ENCODE measurements around the gene MEI1. TPM values are rescaled to one million over a fixed set of nuclear protein-coding genes. Genes with fewer than 3 reads are reported as not detected.
"Not testable (repeated sequence)": the region's sequence is repeated elsewhere in the genome, so short reads cannot be mapped to it uniquely, and the experiment has no call there.

Gene MEI1, protein sequence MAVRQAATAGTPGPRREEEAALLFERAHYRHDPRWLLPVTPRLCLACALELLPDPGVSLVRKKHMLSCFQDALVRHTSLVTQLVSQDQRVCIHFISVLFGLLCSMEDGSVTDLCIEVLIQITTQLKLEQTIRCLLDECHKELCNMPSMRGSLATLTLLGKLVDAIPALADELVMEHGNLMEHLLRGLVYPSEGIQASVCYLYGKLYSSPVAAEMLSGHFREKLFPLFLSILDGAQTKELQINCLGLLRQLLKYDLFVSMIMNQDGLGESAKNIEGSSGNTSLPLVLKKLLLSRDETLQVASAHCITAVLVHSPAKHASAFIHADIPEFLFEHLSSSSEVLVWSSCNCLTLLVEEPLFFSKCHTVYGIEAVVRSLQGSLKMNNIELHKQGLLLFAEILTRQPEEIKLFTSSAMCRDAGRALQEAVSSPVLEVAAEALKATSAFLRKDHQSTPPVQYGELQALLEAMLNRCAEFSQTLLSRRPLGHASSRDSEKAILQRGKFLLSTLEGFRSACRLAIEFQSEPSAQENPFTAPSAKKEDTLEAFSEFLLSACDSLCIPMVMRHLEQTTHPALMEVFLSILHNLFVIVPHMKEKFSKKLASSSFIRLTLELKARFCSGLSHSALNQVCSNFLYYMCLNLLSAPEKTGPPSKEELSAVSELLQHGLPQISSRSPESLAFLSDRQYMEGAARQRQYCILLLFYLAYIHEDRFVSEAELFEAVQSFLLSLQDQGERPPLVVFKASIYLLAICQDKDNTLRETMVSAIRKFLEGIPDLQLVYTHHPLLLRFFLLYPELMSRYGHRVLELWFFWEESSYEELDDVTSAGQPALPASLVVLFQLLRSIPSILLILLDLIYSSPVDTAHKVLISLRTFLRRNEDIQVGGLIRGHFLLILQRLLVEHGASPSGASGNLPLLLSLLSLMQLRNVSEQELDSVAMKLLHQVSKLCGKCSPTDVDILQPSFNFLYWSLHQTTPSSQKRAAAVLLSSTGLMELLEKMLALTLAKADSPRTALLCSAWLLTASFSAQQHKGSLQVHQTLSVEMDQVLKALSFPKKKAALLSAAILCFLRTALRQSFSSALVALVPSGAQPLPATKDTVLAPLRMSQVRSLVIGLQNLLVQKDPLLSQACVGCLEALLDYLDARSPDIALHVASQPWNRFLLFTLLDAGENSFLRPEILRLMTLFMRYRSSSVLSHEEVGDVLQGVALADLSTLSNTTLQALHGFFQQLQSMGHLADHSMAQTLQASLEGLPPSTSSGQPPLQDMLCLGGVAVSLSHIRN
- not detected in 2 replicates for total RNA-seq (2014; rRNA removed)
- 0.07 TPM for polyA plus RNA-seq (2012)

DNA sequence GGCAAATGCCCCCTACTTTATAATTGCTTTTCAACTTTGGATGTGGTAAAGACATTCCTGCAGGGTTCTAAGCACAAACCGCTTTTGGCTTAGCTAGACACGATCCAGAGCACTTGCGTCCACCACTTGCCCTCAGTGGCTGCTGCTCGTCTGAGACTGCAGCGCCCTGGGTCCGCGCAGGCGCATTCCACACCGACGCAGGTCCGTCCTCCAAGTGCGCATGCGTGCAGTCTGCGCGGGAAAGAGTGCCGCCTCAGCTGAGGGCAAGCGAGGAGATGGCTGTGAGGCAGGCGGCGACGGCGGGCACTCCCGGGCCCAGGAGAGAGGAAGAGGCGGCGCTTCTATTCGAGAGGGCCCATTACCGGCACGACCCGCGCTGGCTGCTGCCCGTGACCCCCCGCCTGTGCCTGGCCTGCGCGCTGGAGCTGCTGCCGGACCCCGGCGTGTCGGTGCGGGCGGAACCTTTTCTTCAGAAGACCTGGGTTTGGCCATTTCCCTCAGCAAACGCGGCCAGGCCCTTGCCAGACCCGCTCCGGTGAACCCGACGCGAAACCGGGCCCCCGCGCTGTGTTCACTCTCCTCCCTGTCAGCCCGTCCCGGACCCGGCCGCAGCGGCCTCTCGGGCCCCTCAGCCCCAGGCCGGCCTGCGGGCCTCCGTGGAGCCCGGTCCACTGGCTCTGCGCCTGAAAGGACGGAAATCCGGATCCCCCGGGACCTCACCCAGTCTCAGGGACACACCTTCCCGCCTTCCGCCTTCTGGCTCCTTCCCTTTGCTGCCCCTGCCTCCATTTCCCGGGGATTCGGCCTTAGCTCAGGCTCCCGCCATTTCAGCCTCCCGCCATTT is at the start of gene MEI1:
Gene MEI1, plus strand, starts transcription at position 240 of the 844 bp plus-strand sequence. Its CDS starts 36 bp downstream, at position 276.
- DNase-seq (ENCODE audit: low read depth): peak; percentile 43

DNA sequence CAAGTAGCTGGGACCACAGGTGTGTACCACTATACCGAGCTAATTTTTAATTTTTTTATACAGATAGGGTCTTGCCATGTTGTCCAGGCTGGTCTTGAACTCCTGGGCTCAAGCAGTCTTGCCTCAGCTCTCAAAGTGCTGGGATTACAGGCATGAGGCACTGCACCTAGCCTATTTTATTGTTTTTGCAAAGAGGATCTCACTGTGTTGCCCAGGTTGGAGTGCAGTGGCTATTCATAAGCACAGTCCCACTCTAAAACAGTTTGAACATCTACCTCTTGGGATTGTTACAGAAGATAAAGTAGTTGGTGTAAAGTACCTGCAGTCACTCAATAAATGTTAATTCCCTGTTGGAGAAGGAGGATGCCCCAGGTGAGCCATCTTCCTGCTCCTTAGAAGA is 49.1 kb upstream of the MEI1 start:
- no peak for DNase-seq (ENCODE audit: low read depth)

DNA sequence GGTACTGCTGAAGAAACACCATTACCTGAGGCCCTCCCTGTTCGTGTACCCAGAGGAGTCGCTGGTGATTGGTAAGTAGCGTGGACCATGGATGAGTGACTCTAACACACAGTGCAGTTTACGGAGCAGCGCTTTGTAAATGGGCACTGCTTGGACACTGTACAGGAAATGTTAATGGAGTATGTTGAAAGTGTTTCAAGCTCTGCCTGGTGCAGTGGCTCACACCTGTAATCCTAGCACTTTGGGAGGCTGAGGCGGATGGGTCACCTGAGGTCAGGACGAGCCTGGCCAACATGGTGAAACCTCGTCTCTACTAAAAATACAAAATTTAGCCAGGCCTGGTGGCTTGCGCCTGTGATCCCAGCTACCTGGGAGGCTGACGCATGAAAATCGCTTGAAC is 48.5 kb upstream of the MEI1 start:
- no peak for DNase-seq (ENCODE audit: low read depth)

DNA sequence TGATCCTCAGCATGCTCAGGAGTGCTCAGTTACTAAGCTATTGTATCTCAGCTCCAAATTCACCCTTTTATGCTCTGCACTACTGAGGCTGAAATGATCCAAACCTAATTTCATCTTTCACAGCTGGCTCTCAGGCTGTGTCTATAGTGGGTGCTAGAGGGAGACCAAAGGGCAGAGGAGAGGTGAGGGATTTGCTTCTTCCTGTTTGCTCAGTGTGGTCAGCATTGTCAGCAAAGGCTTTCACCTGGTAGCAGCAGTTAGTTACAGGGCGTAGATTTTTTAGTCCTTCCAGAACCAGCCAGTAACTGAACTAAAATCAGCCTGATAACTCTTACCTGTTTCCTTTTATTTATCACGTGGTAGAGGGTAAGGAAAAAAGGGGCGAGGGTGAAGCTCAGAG is 45.0 kb upstream of the MEI1 start:
- DNase-seq (ENCODE audit: low read depth): no peak

DNA sequence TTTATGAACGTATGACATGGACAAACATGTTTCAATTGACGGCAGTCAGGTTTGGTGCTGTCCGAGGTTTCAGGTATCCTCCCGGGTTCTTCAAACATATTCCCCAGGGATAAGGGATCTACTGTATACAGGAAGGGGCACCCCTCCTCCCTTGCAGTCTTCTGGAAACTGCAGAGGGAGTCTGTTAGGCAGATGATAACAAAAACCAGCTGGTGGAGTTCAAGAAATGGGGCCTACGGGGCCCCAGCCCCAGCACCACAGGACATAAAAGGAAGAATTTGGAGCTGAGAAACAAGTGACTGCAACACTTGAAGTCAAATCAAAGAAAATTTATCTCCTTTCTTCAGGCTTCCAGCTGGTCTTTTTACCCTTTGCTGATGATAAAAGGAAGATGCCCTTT is 42.7 kb upstream of the MEI1 start:
- no peak for DNase-seq (ENCODE audit: low read depth)

DNA sequence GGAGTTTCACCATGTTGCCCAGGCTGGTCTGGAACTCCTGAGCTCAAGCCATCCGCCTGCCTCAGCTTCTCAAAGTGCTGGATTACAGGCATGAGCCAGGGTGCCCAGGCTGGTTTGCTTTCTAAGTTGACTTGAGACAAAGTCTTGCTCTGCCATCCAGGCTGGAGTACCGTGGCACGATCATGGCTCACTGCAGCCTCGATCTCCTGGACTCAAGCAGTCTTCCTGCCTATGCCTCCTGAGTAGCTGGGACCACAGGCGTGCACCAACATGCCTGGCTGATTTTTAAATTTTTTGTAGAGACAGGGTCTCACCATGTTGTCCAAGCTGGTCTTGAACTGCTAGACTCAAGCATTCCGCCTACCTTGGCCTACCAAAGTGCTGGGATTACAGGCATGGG is 41.6 kb upstream of the MEI1 start:
- DNase-seq (ENCODE audit: low read depth): no peak

DNA sequence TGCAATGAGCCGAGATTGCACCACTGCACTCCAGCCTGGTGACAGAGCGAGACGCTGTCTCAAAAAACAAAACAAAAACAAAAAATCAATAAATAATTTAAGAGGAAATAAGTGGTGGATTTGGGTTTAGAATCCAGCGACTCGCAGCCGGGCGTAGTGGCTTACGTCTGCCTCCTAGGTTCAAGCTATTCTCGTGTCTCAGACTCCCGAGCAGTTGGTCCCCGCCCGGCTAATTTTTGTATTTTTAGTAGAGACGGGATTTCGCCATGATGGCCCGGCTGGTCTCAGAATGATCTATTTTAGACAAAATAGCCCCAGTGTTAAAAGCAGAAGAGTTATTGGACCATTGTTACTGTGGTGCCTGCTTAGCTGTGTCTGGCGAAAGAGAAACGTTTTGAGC is 40.4 kb upstream of the MEI1 start:
- DNase-seq (ENCODE audit: low read depth): no peak

DNA sequence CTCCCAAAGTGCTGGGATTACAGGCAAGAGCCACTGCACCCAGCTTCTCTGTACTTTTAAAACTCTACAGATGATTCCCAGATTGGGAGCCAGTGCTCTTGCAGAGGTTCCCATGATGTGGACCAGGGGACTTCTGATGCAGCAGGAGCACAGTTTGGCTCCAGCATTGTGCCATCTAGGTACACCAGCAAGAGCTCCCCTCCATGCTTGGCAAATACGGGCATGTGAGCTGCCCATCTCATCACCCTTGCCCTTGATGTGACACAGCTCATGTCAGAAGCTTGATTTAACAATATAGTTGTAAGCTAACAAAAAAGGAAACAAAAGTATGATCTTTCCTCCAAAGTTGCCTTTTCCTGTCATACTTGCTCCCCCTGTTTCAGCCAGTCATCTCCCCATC is 39.4 kb upstream of the MEI1 start:
- no peak for DNase-seq (ENCODE audit: low read depth)

DNA sequence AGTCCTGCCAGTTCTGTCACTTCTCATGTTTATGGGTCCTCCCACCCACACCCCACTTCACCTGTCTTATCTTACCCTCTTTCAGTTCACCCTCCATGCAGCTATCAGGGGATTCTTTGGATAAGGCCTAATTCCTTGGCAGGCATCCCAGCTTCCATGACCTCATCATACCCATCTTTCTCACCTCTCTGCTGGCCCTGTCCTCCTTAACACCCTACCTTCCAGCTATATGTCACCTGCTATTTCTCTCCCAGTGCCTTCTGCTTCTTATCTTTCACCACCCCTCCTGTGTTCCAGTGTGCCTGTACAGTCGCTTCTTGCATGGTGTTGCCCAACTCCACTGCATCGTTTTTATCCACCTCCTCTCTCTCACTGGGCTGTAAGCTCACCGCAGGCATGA is 38.9 kb upstream of the MEI1 start:
- DNase-seq (ENCODE audit: low read depth): no peak

DNA sequence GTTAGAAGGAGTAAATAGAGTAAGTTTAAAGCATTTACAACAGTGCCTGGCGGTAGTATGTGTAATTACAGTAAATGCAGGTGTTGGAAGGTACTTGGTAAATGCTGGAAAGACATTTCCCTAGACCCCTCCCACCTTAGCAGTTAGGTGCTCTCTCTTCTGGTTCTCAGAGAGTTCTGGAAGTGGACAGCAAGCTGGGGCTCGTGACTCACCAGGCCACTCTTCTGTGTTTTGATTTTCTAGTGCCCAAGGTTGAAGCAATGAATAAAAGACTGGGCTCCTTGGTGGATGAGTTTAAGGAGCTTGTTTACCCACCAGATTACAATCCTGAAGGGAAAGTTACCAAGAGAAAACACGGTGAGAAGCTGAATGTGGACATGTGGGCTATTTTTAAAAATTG is 38.2 kb upstream of the MEI1 start:
- no peak for DNase-seq (ENCODE audit: low read depth)

DNA sequence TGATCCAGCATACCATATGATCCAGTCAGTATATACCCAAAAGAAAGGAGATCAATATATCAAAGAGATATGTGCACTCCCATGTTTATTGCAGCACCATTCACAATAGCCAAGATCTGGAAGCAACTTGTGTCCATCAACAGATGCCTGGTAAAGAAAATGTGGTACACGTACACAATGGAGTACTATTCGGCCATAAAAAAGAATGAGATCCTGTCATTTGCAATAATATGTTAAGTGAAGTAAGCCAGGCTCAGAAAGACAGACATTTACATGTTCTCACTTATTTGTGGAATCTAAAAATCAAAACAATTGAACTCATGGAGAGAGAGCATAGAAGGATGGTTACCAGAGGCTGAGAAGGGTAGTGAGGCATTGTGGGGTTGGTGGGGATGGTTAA is 37.6 kb upstream of the MEI1 start:
- no peak for DNase-seq (ENCODE audit: low read depth)

DNA sequence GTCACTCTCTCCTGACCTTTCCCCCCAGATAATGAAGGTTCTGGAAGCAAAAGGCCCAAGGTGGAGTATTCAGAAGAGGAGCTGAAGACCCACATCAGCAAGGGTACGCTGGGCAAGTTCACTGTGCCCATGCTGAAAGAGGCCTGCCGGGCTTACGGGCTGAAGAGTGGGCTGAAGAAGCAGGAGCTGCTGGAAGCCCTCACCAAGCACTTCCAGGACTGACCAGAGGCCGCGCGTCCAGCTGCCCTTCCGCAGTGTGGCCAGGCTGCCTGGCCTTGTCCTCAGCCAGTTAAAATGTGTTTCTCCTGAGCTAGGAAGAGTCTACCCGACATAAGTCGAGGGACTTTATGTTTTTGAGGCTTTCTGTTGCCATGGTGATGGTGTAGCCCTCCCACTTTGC is 35.7 kb upstream of the MEI1 start:
- not testable (repeated sequence) for DNase-seq (ENCODE audit: low read depth)

DNA sequence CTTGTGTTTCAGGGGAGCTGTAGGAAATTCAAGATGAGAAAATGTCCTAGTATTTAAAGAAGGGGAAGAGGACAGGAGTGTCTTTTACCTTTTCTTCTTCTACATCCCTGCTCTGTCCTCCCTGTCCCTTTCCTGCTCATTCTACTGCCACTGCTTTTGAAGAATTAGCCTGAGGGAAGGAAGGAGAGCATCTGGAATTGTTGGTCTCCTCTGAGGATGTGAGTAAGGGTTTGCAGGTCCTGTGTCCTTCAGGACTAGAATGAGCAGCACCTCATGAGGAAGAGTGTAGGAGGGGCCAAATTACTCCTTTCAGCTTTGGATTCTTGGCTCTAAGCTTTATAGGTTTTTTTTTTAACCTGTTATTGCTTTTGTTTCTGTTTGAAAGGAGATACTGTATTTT is 34.8 kb upstream of the MEI1 start:
- DNase-seq (ENCODE audit: low read depth): no peak

DNA sequence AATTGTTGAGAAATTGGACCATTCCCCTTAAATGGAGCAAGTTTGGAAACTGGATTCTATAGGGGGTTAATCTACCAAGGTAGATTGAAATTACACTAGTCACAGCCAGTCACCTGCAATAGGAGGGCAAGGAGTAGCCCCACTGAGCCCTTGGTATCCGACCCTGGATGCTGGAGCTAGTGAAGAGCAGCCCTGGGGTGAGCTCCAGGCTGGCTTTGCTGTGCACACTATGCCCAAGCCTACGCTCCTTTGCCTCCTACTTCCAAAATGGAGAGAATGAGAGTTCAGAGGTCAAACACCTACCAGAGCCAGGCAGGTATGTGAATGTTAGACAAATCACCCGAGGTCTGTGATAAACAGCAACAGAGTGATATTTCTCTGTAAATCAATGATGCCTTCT is 34.4 kb upstream of the MEI1 start:
- DNase-seq (ENCODE audit: low read depth): no peak

DNA sequence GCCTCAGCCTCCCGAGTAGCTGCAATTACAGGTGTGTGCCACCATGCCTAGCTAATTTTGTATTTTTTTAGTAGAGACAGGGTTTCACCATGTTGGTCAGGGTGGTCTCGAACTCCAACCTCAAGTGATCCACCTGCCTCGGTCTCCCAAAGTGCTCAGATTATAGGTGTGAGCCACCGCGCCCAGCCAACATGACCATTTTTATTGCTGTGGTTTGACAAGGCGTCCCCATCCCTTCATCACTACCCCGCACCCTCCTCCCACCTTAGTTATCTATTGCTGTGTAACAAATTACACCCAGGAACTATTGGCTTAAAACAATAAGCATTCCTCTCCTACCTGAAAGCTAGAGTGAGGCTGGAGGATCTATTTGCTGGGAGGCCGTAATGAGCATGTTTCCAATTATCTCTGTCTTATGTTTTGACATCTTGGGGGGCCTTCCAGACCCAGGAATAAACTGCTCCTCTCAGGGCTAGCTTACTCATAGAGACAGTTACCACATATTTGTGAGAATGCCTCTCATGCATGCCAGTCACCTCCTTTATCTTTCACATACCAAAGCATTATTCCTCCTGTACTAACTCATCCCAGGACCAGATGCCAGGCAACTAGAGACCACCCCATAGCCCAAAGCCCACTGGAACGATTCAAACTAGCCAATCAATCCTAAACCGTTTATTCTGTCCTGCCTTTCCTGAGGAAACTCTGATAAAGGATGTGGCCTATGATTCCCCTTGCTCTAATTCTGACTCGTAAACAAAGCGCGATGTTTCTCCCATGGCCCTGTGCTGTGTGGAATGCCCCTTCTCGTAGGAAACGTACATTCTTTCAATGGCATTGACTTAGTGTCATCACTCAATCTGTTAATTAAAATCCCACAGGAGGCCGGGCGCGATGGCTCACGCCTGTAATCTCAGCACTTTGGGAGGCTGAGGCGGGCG is 30.1 kb upstream of the MEI1 start:
- DNase-seq (ENCODE audit: low read depth): peak; percentile 57

DNA sequence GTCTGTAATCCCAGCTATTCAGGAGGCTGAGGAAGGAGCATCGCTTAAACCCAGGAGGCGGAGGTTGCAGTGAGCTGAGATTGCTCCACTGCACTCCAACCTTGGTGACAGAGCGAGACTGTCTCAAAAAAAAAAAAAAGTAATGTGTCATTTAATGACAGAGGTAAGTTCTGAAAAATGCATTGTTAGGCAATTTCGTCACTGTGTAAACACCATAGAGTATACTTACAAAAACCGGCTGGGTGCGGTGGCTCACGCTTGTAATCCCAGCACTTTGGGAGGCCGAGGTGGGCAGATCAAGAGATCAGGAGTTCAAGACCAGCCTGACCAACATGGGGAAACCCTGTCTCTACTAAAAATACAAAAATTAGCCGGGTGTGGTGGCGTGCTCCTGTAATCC is 27.2 kb upstream of the MEI1 start:
- DNase-seq (ENCODE audit: low read depth): not testable (repeated sequence)

DNA sequence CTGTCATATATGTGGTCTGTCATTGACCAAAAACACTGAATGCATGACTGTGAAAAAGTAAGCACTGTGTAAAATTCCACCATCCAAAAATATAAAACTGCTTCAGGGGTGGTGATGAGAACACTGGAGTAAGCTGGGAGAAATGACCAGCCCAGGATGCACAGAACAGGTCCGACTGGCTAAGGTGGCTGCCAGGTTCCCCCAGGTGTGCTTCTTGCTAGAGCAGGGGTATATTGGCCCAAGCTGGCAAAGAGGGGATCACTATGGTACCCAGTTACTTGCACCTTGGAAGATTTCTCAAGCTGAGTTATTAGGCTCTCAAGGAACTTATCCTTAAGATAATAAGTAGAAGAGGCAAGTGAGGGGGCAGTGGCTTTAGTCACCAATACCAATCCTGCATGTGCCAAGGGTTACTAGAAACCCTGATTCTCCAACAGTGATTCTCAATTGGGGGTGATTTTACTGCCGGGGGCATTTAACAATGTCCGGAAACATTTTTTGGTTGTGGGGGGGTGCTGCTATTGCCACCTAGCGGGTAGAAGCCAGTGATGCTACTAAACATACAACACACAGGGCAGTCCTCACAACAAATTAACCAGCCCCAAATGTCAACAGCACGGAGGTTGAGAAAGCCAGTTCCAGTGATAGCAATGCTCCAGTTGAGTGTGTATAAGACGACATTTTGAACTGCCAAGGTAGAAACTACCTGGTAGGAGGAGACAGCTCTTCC is 26.4 kb upstream of the MEI1 start:
- DNase-seq (ENCODE audit: low read depth): no peak

DNA sequence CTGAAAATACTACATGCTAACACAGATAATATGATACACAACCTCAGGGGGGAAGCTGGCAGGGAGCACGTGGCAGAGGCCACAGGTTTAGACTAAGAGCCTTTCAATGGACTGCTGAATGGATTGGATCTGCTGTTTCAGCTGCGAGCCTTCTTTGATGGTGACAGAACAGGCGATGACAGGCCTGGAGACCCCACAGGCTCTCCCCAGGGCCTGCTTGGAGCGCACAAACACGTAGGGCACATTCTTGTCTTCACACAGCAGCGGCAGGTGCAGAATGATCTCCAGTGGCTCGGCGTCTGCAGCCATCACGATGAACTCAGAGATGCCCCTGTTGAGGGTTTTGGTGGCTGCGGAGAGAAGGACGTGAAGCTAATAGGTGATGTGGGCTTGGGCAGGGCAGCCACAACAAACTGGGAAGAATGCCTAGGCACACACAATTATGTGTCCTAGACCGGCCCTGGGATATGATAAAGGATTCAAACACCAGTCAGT is 24.4 kb upstream of the MEI1 start:
- DNase-seq (ENCODE audit: low read depth): no peak

DNA sequence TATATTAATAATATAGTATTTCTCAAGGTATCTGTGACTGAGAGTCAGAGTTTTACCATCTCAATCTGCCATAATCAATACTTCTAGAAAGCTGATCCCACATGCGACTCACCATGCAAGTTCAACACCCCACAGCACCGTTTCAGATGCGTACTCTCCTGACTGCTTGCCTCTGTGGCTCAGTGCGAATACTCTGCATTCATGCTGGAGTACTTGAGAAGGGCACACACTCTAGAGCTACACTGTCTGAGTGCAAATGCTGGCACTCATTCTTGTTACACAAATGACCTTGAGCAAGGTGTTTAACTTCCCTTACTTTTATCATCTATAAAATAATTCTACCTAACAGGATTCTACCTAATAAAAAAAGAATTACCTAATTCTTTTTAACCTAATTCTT is 23.2 kb upstream of the MEI1 start:
- DNase-seq (ENCODE audit: low read depth): no peak
